SU-DHL-6 (cell line): ENCODE measurements around the gene YWHAG.

ENCODE experiments used
- CTCF ChIP-seq: fragments of 200-600 bp; sonication (generic); IDR thresholded peaks from one replicate; pipeline ENCODE4 v1.5.1; 2017; ENCODE audit warnings: antibody characterized with exemption, mild to moderate bottlenecking, low read length, moderate library complexity; ENCODE audit not compliant: insufficient read depth, poor library complexity, severe bottlenecking
- EZH2phosphoT487 ChIP-seq: fragments of 200-600 bp; sonication (generic), shearing (Covaris generic); conservative IDR thresholded peaks from 2 replicates; pipeline ENCODE4 v1.6.1; 2018; ENCODE audit warnings: mild to moderate bottlenecking, antibody characterized with exemption, low read length, moderate library complexity, mixed read lengths

GRCh38 chr7:76302347-76303201 lies 56.2 kb downstream of the YWHAG start, which contains the start of gene HSPB1:
- no peak for TF ChIP-seq CTCF
- 0 out of 2 replicates have a peak, but pooled peaks have one; percentile 68 for TF ChIP-seq EZH2phosphoT487
